Measurements from ENCODE around the gene NDUFB1.

The NDUFB1 gene

GRCh38 chr14:92121670-92122350, at the start of gene NDUFB1, which contains the start of gene CPSF2:
TSS of gene NDUFB1 (minus strand) at chr14:92121706. CDS start at chr14:92117637, 4,069 bp downstream.
TSS of gene CPSF2 (plus strand) at chr14:92121969. CDS start at chr14:92130985, 9,016 bp downstream.
- peak; percentile 93 for DNase-seq

GRCh38 chr14:92164958-92165357, 43.5 kb upstream of the NDUFB1 start:
- DNase-seq = no peak

- DNase-seq = no peak
Measured at GRCh38 chr14:92161521-92161920, 40.0 kb upstream of the NDUFB1 start.

- no peak for DNase-seq
Measured at GRCh38 chr14:92160619-92161018, 39.1 kb upstream of the NDUFB1 start.

GRCh38 chr14:92154283-92154942, 32.9 kb upstream of the NDUFB1 start:
- DNase-seq = no peak

- DNase-seq = no peak
Measured at GRCh38 chr14:92153581-92153980, 32.1 kb upstream of the NDUFB1 start.

GRCh38 chr14:92144708-92145107, 23.2 kb upstream of the NDUFB1 start:
- no peak for DNase-seq

- no peak for DNase-seq
Measured at GRCh38 chr14:92143962-92144361, 22.5 kb upstream of the NDUFB1 start.

- no peak for DNase-seq
Measured at GRCh38 chr14:92143309-92143708, 21.8 kb upstream of the NDUFB1 start.

GRCh38 chr14:92135269-92135668, 13.8 kb upstream of the NDUFB1 start:
- DNase-seq = no peak

GRCh38 chr14:92134456-92134855, 12.9 kb upstream of the NDUFB1 start:
- DNase-seq = no peak

GRCh38 chr14:92122761-92123160, 1.3 kb upstream of the NDUFB1 start:
- DNase-seq = no peak

GRCh38 chr14:92122351-92122677, 808 bp upstream of the NDUFB1 start:
- peak; percentile 26 for DNase-seq

- DNase-seq = no peak
Measured at GRCh38 chr14:92121207-92121669, 268 bp downstream of the NDUFB1 start.

GRCh38 chr14:92109490-92109889, 12.0 kb downstream of the NDUFB1 start:
- DNase-seq = no peak

GRCh38 chr14:92108345-92109254, 12.9 kb downstream of the NDUFB1 start:
- peak; percentile 30 for DNase-seq

GRCh38 chr14:92106143-92106926, 15.2 kb downstream of the NDUFB1 start, which contains the start of gene ATXN3:
TSS of gene ATXN3 (minus strand) at chr14:92106582. CDS start at chr14:92106552, 30 bp downstream.
- peak; percentile 97 for DNase-seq

- DNase-seq = peak; percentile 23
Measured at GRCh38 chr14:92105893-92106142, 15.7 kb downstream of the NDUFB1 start.

GRCh38 chr14:92105073-92105892, 16.2 kb downstream of the NDUFB1 start:
- DNase-seq = no peak

GRCh38 chr14:92103363-92103989, 18.0 kb downstream of the NDUFB1 start:
- DNase-seq = no peak

- no peak for DNase-seq
Measured at GRCh38 chr14:92099802-92100201, 21.7 kb downstream of the NDUFB1 start.

Data from stimulated activated CD4-positive, alpha-beta T cell treated with anti-CD3 and anti-CD28 coated beads, Interleukin-15, amount 100 ng/mL, for 24 hours (primary cell).